A549 (cell line): ENCODE data around the gene NSD2. TPM values are rescaled to one million over a fixed set of nuclear protein-coding genes. Genes with fewer than 3 reads are reported as not detected.

ENCODE experiments used
- ATAC-seq, 2 experiments: fragments of 200-7000 bp in 1 of 2; fragments of >200 bp in 1 of 2; cut with Nextera tagmentation in 1 of 2; cut with Tn5 transposase in 1 of 2; 3 replicates each; pipeline versions ENCODE4 v1.8.0 to v1.9.1; 2018 to 2020; ENCODE audit warnings: mild to moderate bottlenecking in 1 of 2, moderate library complexity in 1 of 2
- CTCF ChIA-PET: fragments of 300-600 bp; sonication (Branson Sonifier 250); formaldehyde crosslinking; extraction: SDS; loops from one replicate; lab custom pipeline; 2021; ENCODE audit warnings: antibody characterized with exemption, inconsistent platforms; lab: Yijun Ruan, JAX
- POLR2A ChIA-PET: fragments of 350-600 bp; formaldehyde crosslinking; extraction: SDS; loops from one replicate; lab custom pipeline; 2021; ENCODE audit warnings: antibody characterized with exemption, inconsistent platforms; lab: Yijun Ruan, JAX
- DNase-seq, 2 experiments: peaks; one replicate each; pipeline versions ENCODE4 v3.0.0 to v3.0.0-alpha.2; 2011 to 2016; ENCODE audit warnings: low read depth in 1 of 2, low spot score in 1 of 2
- FAIRE-seq: peaks from 2 replicates; lab custom pipeline; 2011; peaks lifted over from hg19 to GRCh38; lab: Jason Lieb, UNC
- H3K27ac ChIP-seq, 2 experiments: fragments of >200 bp; sonication (Bioruptor Twin); formaldehyde crosslinking; 3 replicates each; pipeline ENCODE4 v1.5.1; 2016 to 2017
- H3K4me1 ChIP-seq: fragments of >200 bp; sonication (Bioruptor Twin); formaldehyde crosslinking; 3 replicates; pipeline ENCODE4 v1.6.1; 2016
- H3K4me2 ChIP-seq: fragments of >200 bp; sonication (Bioruptor Twin); formaldehyde crosslinking; 3 replicates; pipeline ENCODE4 v1.6.1; 2016
- H3K4me3 ChIP-seq: fragments of >200 bp; sonication (Bioruptor Twin); formaldehyde crosslinking; 3 replicates; pipeline ENCODE4 v1.5.1; 2016
- H3K9me3 ChIP-seq: fragments of >200 bp; sonication (Bioruptor Twin); formaldehyde crosslinking; 3 replicates; pipeline ENCODE4 v1.6.1; 2016
- BCL3 ChIP-seq: fragments of >200 bp; sonication (Bioruptor Twin); formaldehyde crosslinking; IDR thresholded peaks from 3 replicates; pipeline ENCODE4 v1.6.1; 2016
- BHLHE40 ChIP-seq: IDR thresholded peaks from 2 replicates; pipeline ENCODE4 v1.6.1; 2012; ENCODE audit warnings: low read depth, low read length, inconsistent platforms
- CBX2 ChIP-seq: fragments of 200-600 bp; sonication (generic); IDR thresholded peaks from 2 replicates; pipeline ENCODE4 v1.6.1; 2016; ENCODE audit warnings: low read depth, mild to moderate bottlenecking, borderline replicate concordance
- CEBPB ChIP-seq, 2 experiments: fragments of >200 bp in 1 of 2; sonication (Bioruptor Twin) in 1 of 2; formaldehyde crosslinking in 1 of 2; IDR thresholded peaks; 2 replicates each; pipeline ENCODE4 v1.6.1; 2012 to 2016
- CTCF ChIP-seq: fragments of >200 bp; sonication (Bioruptor Twin); formaldehyde crosslinking; IDR thresholded peaks from 3 replicates; pipeline ENCODE4 v1.5.1; 2016
- FOXS1 ChIP-seq: fragments of 250-450 bp; sonication (Bioruptor Pico); IDR thresholded peaks from 2 replicates; pipeline ENCODE4 v1.5.0; 2020; ENCODE audit warnings: mild to moderate bottlenecking, moderate library complexity
- HDAC2 ChIP-seq: fragments of 200-600 bp; sonication (generic); IDR thresholded peaks from 2 replicates; pipeline ENCODE4 v1.6.1; 2016
- JUN ChIP-seq, 2 experiments: fragments of >200 bp; sonication (Bioruptor Twin); formaldehyde crosslinking; IDR thresholded peaks; 2 replicates in 1 of 2; 3 replicates in 1 of 2; pipeline ENCODE4 v1.6.1; 2016 to 2017
- KDM1A ChIP-seq: fragments of 200-600 bp; sonication (generic); IDR thresholded peaks from 2 replicates; pipeline ENCODE4 v1.6.1; 2016; ENCODE audit warnings: low read depth, mild to moderate bottlenecking
- MAFK ChIP-seq: fragments of 450-650 bp; IDR thresholded peaks from 2 replicates; pipeline ENCODE4 v1.6.1; 2014; ENCODE audit not compliant: partially characterized antibody
- MAX ChIP-seq: IDR thresholded peaks from 2 replicates; pipeline ENCODE4 v1.6.1; 2012
- MYC ChIP-seq: IDR thresholded peaks from 2 replicates; pipeline ENCODE4 v1.6.1; 2012; ENCODE audit warnings: mild to moderate bottlenecking, inconsistent platforms, low read length, improper control_type of control experiment, borderline replicate concordance
- NFE2L2 ChIP-seq: fragments of 150-350 bp; conservative IDR thresholded peaks from 2 replicates; pipeline ENCODE4 v1.6.1; 2014; ENCODE audit warnings: low read length
- PHF8 ChIP-seq: fragments of 200-600 bp; sonication (generic); IDR thresholded peaks from 2 replicates; pipeline ENCODE4 v1.6.1; 2016; ENCODE audit warnings: low read depth, mild to moderate bottlenecking, antibody characterized with exemption, moderate library complexity, borderline replicate concordance
- RAD21 ChIP-seq, 2 experiments: fragments of >200 bp in 1 of 2; sonication (Bioruptor Twin) in 1 of 2; formaldehyde crosslinking in 1 of 2; IDR thresholded peaks in 1 of 2; conservative IDR thresholded peaks in 1 of 2; 2 replicates in 1 of 2; 3 replicates in 1 of 2; pipeline ENCODE4 v1.6.1; 2012 to 2018; ENCODE audit warnings: inconsistent platforms in 1 of 2
- REST ChIP-seq: fragments of 200-600 bp; sonication (generic); IDR thresholded peaks from 2 replicates; pipeline ENCODE4 v1.6.1; 2016; ENCODE audit warnings: antibody characterized with exemption, mild to moderate bottlenecking, moderate library complexity
- WGBS: methylation state at CpG from one replicate; pipeline ENCODE4 v1.1.6; 2017; ENCODE audit errors: missing lambda C conversion rate; 5-methylcytosine and 5-hydroxymethylcytosine counted together
- polyA plus RNA-seq, 4 experiments: library from polyadenylated mRNA; depleted of rRNA in 3 of 4; stranded (reverse); fragments of >200 nt; fragmentation: RNase III in 1 of 4; extraction: RNeasy Plus Mini Kit Qiagen cat#74134 plus additional on column Dnase treatment in 1 of 4; gene quantifications; 2 replicates in 3 of 4; 3 replicates in 1 of 4; pipeline ENCODE4 v1.2.3, GENCODE V29; 2011 to 2017
- TF ChIP-seq, protein P1 (sequence below): fragments of 150-350 bp; IDR thresholded peaks from 2 replicates; pipeline ENCODE4 v1.6.1; 2014; ENCODE audit warnings: low read depth, mild to moderate bottlenecking, low read length

NSD2 gene
- polyA plus RNA-seq, 2 of the 4 experiments (the other 2 are of a cell fraction): 43.8 to 49.3 TPM

DNA sequence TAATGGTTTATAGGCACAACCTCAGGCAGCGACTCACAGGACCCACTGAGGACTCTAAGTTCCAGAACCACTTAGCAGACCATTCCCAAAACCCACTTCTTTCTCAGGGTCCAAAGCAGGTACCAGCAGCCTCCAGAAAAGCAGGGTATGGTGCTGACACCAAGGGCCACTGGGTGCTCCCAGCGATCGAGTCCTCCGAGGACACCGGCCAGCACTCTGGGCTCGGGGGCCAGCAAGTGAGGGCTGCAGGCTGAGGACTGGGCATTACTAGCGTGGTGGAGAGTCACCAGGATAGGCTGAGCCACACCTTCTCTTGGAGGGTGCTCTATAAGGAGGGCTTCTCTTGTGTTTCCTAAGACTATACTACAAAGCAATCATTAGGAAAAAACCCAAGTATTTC is 34.5 kb upstream of the NSD2 start:
- Histone ChIP-seq H3K9me3 (no peaks in the 10 kb centered on the region), H3K4me1 (no peaks in the 10 kb centered on the region), H3K4me3 (no peak overlapping the region), H3K4me2 (no peak overlapping the region), H3K27ac (no peak overlapping the region)
- FAIRE-seq (no peak), DNase-seq (no peak), ATAC-seq (no peak)
- TF ChIP-seq NFE2L2: no peak
- TF ChIP-seq BCL3: no peak
- TF ChIP-seq BHLHE40: no peak
- TF ChIP-seq CEBPB (IDR thresholded peaks at IDR 0.05): no peak
- no peak for TF ChIP-seq KDM1A
- no peak for TF ChIP-seq MAFK
- TF ChIP-seq PHF8: no peak
- no peak for TF ChIP-seq CBX2
- no peak for TF ChIP-seq HDAC2
- 86% methylated on average over 7 of the region's 7 CpGs for WGBS
- ChIA-PET CTCF (interaction anchor here (3.2 kb wide), 1 partner anchor 27 kb away, joined by 11 read pairs; no protein-coding TSS in a partner anchor), POLR2A (no interaction called here)

DNA sequence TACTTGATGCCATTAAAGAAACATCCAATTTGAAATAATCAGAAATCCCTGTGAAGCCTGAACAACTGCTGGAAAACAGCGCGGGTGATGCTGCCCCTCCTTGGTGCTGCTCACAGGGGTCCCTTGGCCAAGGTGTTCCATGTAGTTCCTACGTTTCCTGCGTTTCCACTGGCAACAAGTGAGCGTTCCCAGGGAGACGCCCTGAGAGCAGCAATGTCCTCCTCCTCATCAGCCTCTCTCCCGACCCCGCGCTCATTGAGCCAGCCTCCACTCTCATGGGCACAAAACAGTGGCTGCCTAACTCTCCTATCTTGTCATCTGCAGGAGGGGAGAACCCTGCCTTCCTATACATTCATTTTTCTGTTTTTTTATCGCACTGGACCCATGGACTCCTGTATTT is 34.1 kb upstream of the NSD2 start:
- H3K4me2 ChIP-seq: no peak overlapping the region
- WGBS: 96% methylated on average over 10 of the region's 10 CpGs
- no peak overlapping the region for H3K4me3 ChIP-seq
- H3K9me3 ChIP-seq: no peaks in the 10 kb centered on the region
- TF ChIP-seq FOXS1 (CRISPR knock-in tag) (no peak), CTCF (no peak), REST (no peak), MYC (no peak), JUN (IDR thresholded peaks at IDR 0.05) (no peak), MAX (no peak), RAD21 (conservative IDR thresholded peaks at IDR 0.05 in 1 of 2, IDR thresholded peaks at IDR 0.05 in 1 of 2) (no peak)
- FAIRE-seq (no peak), DNase-seq (no peak), ATAC-seq (no peak)
- ChIA-PET POLR2A (no interaction called here), CTCF (no interaction called here)
- H3K4me1 ChIP-seq: no peaks in the 10 kb centered on the region
- H3K27ac ChIP-seq: no peak overlapping the region

GRCh38 chr4:1839282-1839681 is 31.9 kb upstream of the NSD2 start:
- 92% methylated on average over 7 of the region's 7 CpGs for WGBS
- no peak for DNase-seq
- ChIA-PET CTCF (interaction anchor here (1.5 kb wide), 1 partner anchor 93 kb away, joined by 3 read pairs; no protein-coding TSS in a partner anchor), POLR2A (no interaction called here)
- Histone ChIP-seq H3K4me2 (no peak overlapping the region), H3K4me1 (no peaks in the 10 kb centered on the region), H3K4me3 (no peak overlapping the region), H3K27ac (no peak overlapping the region), H3K9me3 (no peaks in the 10 kb centered on the region)
- TF ChIP-seq, protein P1, sequence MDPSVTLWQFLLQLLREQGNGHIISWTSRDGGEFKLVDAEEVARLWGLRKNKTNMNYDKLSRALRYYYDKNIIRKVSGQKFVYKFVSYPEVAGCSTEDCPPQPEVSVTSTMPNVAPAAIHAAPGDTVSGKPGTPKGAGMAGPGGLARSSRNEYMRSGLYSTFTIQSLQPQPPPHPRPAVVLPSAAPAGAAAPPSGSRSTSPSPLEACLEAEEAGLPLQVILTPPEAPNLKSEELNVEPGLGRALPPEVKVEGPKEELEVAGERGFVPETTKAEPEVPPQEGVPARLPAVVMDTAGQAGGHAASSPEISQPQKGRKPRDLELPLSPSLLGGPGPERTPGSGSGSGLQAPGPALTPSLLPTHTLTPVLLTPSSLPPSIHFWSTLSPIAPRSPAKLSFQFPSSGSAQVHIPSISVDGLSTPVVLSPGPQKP: no peak
- no peak for FAIRE-seq
- no peak for ATAC-seq
